ENCODE data around the gene LRRFIP1.

Gene LRRFIP1

GRCh38 chr2:237623428-237624403, 3.7 kb upstream of the LRRFIP1 start:
- no peak for DNase-seq

- DNase-seq, result no peak
Measured at GRCh38 chr2:237624565-237624964, 2.8 kb upstream of the LRRFIP1 start.

GRCh38 chr2:237625216-237625705, 2.1 kb upstream of the LRRFIP1 start:
- DNase-seq, result no peak

GRCh38 chr2:237625777-237626176, 1.6 kb upstream of the LRRFIP1 start:
- DNase-seq, result no peak

GRCh38 chr2:237626813-237627440, 460 bp upstream of the LRRFIP1 start:
- DNase-seq, result no peak

- no peak for DNase-seq
Measured at GRCh38 chr2:237628247-237629187, 1.1 kb downstream of the LRRFIP1 start.

- no peak for DNase-seq
Measured at GRCh38 chr2:237629188-237629534, 1.8 kb downstream of the LRRFIP1 start.

- no peak for DNase-seq
Measured at GRCh38 chr2:237629739-237630138, 2.4 kb downstream of the LRRFIP1 start.

- no peak for DNase-seq
Measured at GRCh38 chr2:237630216-237631000, 3.0 kb downstream of the LRRFIP1 start.

GRCh38 chr2:237631007-237631785, 3.8 kb downstream of the LRRFIP1 start:
- no peak for DNase-seq

- DNase-seq, result no peak
Measured at GRCh38 chr2:237631801-237632585, 4.6 kb downstream of the LRRFIP1 start.

- DNase-seq, result no peak
Measured at GRCh38 chr2:237633061-237633561, 5.7 kb downstream of the LRRFIP1 start.

GRCh38 chr2:237636578-237636977, 9.2 kb downstream of the LRRFIP1 start:
- DNase-seq, result no peak

- DNase-seq, result no peak
Measured at GRCh38 chr2:237637429-237638135, 10.2 kb downstream of the LRRFIP1 start.

GRCh38 chr2:237638176-237638575, 10.8 kb downstream of the LRRFIP1 start:
- no peak for DNase-seq

- no peak for DNase-seq
Measured at GRCh38 chr2:237639052-237639835, 11.9 kb downstream of the LRRFIP1 start.

- no peak for DNase-seq
Measured at GRCh38 chr2:237639836-237640220, 12.4 kb downstream of the LRRFIP1 start.

- no peak for DNase-seq
Measured at GRCh38 chr2:237640493-237640998, 13.2 kb downstream of the LRRFIP1 start.

Data from stimulated activated naive CD4-positive, alpha-beta T cell (primary cell).